GM18873 (cell line): Measurements from ENCODE around the gene SORCS1.

ENCODE experiments used
- ATAC-seq: cut with Tn5 transposase; IDR thresholded peaks from one replicate; pipeline ENCODE4 v1.9.1; 2021; ENCODE audit warnings: mild to moderate bottlenecking, moderate library complexity, moderate number of reproducible peaks; ENCODE audit not compliant: unreplicated experiment, low FRiP score

The SORCS1 gene

DNA sequence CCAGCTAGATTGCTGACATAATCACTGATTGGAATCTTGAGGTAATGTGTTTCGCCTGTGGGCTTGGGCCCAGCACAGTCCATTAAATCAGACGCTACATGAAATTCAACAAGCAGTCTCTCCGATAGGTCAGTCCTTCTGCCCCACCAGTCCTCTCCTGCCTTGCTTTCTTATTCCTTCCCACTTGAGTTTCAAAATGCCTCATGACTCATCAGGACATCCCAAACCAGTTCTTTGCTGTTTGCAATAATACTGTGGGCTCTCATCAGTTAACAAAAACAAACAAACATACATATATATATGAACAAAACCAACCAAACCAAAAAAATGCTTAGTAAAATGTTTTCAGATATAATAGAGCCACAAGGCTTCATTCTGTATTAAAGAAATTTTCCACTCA lies 599.0 kb downstream of the SORCS1 start:
- no peak for ATAC-seq

GRCh38 chr10:106563384-106563783 lies 601.1 kb downstream of the SORCS1 start:
- no peak for ATAC-seq

- ATAC-seq = no peak
These were observed 603.4 kb downstream of the SORCS1 start for GRCh38 chr10:106560925-106561640.

- no peak for ATAC-seq
These were observed 605.1 kb downstream of the SORCS1 start for GRCh38 chr10:106559442-106559841.

DNA sequence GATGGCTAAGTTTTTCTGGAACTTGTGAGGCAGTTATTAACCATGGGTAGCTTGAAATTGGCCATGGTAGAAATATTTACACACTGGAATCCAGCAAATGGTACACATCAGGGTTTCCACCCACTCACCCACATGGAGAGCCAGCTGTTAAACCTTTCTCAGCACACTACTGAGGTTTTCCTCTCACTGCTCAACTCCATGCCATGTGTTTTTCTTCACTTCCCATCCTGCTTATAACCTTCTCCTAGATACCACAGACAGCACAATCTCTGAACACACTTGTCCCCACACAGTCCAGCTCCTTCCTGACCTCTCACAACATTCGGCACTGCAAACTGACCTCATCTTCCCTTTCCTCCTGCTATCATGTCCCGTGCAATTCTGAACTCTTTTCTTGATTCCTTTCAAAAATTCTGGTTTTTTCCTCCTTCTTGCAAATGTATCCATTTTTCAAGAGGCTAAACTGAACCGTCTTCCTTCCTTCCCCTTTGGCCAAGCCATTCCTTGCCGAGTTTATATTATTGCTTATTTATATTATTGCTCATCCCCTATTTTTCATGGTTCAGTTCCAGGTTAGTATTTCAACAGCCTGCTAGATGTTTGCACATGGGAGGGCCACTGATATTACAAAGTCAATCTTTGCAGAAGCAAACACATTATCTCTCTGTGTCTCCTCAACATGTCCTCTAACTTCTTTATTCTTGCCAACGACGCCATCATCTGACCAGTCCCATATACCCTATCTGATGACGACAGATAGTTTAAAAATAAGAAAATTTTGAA lies 606.4 kb downstream of the SORCS1 start:
- ATAC-seq = no peak

- no peak for ATAC-seq
These were observed 607.5 kb downstream of the SORCS1 start for GRCh38 chr10:106557053-106557452.

DNA sequence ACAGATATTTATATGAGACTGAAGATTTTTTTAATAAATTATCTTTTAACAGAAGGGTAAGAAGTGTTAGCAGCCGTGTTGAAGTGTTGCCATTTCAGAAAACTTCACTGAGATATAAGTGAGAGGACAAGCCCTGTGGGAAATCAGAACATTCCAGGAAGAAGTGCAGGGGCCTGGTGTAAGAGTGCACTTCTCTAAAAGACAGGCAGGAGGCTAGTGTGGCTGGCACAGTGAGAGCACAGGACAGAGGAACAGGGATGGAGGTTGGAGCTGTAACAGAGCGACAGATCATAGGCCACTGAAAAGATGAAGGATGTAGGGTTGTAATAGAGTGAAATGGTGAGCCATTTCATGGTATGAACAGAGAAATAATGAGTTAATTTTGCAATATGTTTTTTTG lies 608.9 kb downstream of the SORCS1 start:
- ATAC-seq = no peak

DNA sequence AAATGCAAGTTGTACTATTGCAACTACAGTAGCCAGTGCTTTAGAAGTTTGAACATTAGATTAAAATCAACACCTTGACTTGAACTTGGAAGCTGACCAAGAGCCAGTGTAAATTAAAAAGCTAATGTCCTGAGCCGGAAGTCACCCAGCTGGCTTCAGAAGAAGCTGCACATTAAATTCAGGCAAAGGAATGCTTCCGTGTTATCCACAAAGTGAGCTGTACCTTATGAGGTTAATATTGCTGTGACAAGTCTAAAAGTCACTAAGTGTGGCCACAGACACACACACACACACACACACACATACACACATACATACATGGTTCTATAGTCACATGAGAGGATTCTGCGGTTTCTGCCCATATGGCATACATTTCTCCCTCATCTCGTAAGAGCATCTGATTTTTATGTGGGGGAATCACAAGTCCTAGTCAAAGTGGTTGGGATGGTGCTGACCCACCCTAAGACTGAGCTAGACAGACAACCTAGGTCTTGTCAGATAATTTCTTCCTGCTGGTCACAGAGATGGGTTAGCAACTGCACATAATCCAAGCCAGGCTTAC lies 612.9 kb downstream of the SORCS1 start:
- ATAC-seq = no peak

GRCh38 chr10:106548832-106549231 lies 615.7 kb downstream of the SORCS1 start:
- no peak for ATAC-seq

GRCh38 chr10:106547047-106547635 lies 617.4 kb downstream of the SORCS1 start:
- ATAC-seq = no peak

DNA sequence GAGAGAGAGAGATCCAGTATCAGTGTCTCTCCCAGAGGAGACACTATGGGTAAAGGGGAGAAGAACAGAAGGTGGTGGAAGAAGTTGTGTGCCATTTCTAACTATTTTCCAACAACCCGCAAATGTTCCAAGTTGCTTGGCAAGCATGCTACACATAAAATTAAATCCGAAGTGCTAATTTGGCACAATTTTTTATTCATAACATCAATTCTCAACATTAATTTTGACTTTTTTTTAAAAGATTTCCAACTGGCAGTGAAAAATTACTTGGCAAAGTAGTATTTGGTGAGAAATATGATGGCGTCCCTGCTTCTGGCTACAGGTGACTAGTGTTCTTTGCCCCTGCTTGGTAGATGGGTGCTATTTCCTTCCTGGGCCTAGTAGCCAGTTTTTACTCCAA lies 622.0 kb downstream of the SORCS1 start:
- no peak for ATAC-seq

- ATAC-seq = no peak
These were observed 623.9 kb downstream of the SORCS1 start for GRCh38 chr10:106540645-106541044.

DNA sequence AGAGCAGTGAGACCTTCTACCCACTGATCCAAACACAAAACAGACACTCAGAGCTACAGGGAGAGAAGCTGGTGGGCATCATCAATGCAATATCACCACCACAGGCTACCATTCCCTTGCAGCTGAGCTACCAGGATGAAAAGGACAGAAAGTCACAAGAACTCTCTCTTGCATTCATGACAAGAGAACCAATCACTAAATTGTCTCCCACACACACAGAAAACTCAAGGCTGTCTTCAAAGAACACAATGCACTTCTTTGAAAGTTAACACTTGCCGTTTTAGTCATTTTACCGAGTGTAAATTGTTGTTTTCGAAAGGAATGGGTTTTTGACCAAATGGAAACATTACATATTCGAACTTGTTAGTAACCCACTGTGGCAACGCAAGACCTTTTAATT lies 626.6 kb downstream of the SORCS1 start:
- ATAC-seq = no peak

DNA sequence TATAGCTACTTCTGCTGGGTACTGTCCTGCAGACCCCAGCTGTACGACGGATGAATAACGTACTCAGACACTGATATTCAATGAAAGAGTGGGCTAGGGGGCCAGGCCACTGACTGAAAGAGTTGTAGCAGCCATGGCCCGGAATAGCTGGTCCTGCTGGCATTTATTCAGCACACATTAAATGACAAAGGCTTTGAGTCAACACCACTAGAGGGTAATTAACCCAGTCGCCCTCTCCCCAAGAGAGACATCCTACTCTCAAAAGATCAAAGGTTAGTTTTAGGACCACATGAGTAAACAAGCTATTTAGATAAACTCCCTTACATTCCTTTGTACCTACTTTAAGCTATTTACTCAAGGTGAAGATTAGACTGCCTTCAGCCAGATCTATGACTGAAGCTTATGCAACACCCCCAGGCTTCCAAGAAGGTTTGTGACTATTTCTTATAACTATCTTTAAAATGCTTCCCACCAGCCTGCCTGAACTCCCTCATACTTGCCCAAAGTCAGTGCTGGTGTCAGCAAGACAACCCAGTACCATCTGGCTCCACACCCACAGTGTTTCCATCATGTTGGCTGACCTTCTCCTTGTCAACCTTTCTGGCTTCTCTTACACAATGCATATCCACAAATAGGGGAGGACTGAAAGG lies 629.1 kb downstream of the SORCS1 start:
- no peak for ATAC-seq

GRCh38 chr10:106534441-106534840 lies 630.1 kb downstream of the SORCS1 start:
- ATAC-seq = no peak

GRCh38 chr10:106528702-106529101 lies 635.8 kb downstream of the SORCS1 start:
- no peak for ATAC-seq

GRCh38 chr10:106525835-106526234 lies 638.7 kb downstream of the SORCS1 start:
- no peak for ATAC-seq
